Iris pigment epithelial cell (primary cell): Measurements from ENCODE around the gene BNC2.
A peak's percentile ranks its signal among the peaks of the same experiment; 100 is the strongest.

ENCODE experiments used
- DNase-seq: peaks from one replicate; pipeline ENCODE4 v3.0.0-alpha.2; 2011; ENCODE audit warnings: low read depth

Gene BNC2

DNA sequence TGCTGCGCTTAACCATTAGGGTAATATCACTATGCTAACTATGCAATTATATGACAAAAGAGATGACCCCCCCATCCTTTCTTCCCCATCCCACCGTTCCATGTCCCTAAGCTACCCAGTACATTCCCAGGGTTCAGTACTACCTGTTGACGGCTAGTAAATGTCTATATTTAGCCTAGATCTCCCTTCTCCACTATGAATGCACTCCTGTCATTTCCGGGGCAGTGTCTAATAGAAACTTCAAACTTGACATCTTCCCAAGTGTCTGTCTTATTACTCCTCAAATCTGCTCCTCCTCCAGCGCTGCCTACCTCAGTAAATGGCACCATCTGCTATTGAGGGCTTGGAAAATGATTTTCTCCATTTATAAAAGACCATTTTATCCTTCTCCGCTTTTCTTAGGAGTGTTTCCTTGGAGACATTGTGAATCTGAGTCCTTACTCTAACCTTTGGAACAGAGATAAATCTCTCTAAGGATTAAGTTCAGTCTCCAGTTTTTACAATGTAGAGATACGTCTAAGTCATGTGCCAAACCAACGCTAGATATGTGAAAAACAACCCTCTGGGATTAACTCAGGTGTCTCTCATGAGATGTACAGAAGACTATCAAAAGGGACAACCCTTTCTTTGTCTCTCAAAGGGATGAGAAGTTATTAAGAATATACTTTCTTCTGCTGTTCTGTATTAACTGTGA, 114.9 kb downstream of the BNC2 start:
- DNase-seq, result no peak

DNA sequence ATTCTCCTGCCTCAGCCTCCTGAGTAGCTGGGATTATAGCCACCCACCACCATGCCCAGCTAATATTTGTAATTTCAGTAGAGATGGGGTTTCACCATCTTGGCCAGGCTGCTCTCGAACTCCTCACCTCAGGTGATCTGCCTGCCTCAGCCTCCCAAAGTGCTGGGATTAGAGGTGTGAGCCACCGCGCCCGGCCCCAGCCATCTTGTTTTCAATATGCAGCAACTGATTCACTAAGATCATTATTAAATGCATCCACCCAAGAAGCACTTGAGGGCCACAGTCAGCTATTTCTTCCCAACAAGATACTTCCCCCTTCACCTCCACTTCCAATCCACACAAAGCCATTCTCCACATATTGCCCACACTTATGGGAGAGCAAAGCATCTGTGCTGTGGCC, 115.8 kb downstream of the BNC2 start:
- DNase-seq, result no peak

DNA sequence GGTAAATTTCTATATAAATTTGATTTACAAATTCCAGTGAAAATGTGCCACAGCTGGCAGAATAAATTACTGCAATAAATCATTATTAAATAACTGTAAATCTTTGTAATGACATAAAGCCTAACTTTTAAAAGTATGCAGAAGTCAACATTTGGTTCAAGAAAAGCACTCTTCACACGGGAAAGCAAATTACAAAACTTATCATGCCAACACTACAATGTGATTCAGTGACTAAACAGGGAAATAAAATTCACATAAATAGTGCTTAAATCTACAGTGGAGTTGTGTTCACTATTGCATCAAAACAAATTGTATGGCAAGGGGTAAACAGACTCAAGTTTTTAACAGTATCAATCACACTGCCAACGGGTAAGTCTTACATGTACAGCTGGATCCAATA, 117.2 kb downstream of the BNC2 start:
- no peak for DNase-seq

DNA sequence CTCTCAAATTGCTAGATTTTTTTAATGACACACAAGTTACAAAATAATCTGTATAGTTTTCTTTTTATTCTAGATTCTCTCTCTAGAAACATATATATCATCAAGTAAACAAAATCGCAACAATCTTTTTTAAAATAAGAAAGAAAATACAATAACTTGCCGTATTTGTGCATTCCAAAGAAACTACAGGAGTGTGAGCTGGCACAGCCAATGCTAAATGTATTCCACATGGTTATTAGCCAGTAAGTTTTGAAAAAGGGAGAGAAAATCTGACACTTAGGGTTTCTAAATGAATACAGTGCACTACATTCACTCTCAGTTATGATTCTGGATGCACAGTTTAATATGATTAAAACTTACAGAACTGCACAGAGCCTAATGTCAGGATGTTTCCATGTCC, 117.9 kb downstream of the BNC2 start:
- no peak for DNase-seq

DNA sequence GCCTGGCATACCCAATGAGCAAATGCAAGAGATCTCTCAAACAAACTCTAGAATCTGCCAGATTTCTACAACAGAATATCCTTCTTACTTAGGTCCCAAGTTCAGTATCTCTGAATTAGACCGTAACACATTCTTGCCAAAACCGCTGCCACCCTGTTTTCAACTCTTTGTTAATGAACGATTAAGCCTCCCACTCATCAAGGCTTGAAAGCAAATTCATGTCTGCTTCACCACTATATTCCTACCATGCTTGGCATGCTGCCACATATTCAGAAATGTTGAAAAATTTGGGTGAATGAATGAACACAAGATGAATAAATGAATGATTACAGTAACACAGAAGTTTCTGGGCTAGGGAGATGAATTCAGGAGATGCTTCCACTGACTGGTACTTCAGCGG, 119.9 kb downstream of the BNC2 start:
- no peak for DNase-seq

DNA sequence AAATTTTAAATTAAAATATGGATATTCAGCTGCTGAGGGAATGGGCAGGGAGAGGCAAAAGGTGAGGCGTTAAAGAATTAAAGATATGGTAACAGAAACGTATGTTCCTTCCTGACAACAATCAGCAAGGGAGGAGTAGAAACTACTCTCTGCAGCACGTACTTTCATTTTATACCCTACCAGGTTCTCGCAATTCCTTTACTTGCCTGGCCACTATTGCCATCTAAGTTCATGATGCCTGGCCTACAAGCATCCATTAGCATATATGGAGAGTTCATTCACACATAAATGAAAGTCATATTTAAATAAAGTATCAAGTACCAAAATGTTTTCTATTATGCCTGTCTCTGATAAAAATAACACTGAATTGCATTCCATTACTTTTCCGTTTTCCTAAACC, 125.1 kb downstream of the BNC2 start:
- no peak for DNase-seq

DNA sequence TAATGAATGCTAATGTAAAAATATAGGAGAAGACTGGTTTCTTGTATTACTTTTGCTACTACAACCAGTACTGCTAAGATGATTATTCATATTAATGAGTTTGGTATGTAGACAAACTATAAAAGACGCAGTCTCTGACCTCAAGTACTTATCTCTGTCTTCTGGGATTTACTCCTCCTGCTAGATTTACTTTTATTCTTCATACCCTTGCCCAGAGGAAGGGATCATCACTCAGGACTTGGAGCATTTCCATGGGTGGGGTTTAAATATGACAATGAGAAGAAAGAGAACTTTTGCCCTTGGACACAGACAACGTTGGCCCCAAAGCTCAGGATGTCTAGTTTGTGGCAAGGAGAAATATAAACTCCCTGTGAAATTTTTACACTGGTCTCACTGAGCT, 126.1 kb downstream of the BNC2 start:
- DNase-seq, result peak; percentile 64

DNA sequence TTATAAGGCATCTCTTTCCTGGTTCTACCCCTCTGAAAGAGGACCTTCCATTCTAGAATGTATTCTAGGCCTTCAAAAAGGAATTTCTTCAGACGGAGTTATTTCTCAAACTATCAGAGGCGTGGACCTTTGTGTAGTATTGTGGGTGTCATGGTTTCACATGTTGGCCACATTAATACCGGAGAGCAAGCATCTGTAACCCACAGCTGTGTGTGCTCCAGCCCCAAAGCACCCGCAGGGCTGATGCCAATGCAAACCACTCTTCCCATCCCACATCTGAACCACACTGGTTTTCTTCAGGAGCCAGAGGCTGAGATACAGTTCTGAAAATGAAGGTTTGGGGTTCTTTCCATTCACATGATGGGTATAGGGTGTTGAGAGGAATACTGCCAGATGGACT, 127.1 kb downstream of the BNC2 start:
- DNase-seq, result no peak

DNA sequence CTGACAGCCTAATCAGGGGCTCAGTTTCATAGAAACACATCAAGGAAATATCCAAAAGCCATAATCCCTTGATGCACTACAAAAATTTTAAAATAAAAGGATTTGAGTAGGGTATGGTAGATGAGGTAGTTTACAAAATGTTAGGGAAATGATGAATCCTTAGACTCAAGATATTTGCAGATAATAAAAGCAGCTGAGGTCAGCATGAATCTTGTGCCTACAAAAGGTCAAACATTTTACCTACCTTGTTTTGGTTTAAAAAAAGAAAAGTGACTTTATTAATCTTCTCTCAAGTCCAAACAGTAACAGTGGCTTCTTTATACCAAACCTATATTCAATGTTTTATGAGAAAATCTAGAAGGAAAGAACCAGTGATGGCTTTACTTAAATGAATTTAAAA, 135.5 kb downstream of the BNC2 start:
- DNase-seq, result no peak

DNA sequence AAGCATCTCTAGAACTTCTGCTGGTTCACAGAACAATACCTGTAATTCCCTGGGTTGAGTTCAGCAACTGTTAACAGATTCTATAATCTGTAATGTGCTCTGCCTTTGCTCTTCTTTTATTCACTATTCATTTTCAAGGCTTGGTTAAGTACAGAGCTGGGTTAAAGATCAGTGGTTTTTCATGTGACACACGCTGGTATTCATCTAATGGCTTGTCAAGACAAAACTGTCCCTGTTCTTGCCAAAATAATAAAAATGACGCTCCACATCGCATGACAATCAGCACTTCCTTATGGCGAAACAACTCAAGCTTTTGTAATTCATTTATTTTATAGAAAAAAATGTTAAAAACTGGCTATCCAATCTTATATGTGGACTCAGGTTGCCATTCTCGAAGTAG, 137.9 kb downstream of the BNC2 start:
- DNase-seq, result no peak

DNA sequence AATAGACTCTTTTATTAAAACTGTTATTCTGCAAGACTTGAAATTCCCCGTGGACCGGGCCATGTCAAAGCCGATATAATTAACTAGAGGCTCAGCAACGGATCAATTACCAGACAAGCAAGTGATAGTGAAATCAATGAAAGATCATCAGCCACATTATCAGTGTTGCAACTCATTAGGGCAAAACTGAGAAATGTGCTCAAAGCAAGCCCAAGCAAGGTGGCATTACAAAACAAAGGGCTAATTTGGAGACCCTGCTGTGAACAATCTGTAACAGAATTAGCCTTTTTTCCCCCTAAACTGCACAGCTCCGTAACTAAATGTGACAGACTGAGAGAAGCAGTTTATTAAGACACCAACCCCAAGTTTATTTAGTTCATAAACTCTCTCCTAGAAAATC, 140.3 kb downstream of the BNC2 start:
- no peak for DNase-seq

DNA sequence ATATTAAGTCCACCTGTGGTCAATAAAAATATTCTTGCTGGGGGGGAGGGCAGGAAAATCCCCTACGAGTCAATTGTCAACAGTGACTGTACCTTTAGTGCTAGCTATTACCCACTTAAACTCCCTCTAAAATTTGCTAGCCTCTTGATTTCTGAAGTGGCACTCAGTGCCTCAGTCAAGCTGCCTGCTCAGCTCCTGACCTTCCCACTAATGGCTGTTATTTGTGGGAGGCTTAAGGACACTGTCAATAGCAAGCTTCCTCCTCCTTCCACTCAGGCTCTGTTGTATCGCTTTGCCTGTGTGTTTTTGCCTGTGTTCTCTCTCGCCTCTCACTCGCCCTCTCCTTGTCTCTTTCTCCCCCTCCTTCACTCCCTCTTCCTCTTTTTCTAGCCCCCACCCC, 140.8 kb downstream of the BNC2 start:
- no peak for DNase-seq

DNA sequence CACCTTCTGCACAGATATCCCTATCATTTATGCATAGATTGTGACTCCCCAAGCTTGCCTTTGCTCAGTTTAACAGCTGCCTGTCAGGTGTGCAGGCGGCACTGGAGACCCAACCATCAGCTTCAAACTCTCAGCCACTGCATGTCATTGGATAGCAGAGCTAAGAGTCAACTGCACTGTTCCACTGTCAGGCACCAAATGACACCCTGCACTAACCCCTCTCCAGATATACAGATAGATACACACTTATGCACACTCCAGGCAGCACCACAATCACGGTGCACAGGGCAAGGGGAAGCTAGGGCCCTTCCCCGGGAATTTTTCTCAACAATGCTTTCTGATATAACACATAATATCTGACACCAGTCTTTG, 142.3 kb downstream of the BNC2 start:
- DNase-seq, result no peak

DNA sequence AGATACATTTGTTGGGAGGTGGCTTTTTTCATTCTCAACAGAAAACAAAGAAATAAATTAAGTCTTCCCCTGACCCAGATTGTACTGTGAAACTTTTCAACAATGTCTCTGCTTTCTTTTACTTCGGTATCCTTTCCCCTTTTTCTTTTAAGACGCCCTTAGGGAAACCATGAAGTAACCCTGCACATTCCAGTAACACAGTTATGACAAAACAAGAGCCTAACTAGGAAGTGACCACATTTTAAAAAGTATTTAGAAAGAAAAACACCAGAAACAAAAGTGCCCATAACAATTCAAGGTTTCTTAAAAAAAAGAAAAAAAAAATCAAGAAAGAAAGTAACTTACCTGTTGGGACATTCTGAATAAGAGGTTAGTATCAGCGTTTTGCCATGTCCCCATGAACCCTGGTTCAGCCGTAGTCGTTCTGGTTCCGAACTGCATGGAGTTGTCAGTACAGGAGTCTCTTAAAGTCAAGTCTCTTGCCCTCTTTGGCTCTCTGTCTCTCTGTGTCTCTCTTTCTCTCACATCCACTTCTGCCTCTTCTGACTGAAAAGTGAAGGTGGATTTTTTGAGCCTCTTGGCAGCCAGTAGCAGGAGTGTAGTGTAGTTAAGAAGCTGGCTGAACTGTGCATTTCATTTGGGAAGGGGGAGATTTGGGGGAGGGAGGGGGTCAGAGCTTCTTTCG, 142.9 kb downstream of the BNC2 start:
- peak; percentile 52 for DNase-seq

DNA sequence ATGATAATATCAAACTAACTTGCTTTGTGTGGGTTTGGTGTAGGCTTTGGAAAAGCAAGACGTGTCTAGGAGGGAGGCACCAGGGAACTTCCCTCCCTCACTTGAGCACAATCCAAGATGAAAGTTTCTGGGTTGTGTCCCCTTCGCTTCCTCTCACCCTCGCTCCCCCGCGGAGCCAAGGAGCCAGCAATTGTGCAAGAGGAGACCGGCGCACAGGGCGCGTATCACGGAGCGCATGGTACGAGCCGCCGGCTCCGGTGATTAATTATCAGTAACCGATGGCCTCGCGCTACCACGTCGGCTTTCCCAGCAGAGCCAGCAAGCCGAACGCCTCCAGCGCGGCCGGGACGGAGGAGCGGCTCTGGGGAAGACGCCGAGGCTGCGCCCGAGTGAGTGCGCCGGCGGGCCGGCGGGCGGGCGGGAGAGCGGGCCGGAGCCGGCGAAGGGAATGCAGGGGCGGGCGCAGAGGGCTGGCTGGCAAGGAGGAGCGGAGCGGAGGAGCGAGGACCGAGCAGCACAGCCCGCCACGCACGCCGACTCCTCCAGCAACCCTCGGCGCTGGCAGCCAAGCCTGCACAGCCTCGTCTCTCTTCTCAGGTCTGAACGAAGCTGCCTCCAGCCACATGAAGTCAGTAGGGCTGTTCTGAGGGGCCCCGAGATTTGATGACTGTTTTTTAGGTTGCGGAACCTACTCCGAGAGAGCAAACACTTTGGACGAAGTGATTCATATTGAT, 143.6 kb downstream of the BNC2 start:
- DNase-seq, result peak; percentile 93

DNA sequence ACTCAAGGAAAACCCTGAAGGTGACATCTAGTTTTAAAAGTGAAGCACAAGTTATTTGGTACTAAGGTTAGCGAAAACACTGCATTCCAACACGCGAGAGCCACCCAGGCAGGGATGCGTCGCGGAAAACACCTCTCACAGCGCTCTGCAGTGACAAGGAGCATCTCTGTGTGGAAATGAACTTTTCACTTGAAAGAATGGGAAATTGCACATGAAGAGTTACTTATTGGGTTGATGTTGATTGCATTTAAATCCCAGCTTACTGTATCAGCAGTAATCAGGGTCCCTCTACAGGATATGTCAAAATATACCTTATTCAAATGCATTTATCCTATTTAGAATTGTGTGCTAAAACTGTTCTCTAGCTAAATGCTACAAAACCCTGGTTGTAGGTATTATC, 144.4 kb downstream of the BNC2 start:
- DNase-seq, result peak; percentile 53

DNA sequence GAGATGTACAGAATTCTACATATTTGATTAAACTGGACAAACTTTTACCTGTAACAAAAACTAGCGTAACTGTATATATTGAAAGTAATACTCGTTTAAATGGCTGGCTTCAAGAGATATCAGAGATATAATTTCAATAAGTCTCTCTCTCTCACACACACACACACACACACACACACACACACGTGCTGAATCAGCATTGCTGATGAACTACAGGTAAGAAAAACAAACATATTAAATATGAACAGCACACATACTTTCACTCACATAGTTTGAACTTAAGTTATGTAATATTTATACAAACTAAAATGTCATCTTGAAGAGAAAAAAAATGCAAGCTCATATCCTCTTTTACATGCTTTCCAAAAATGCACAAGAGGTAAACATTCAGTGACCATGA, 145.4 kb downstream of the BNC2 start:
- no peak for DNase-seq

DNA sequence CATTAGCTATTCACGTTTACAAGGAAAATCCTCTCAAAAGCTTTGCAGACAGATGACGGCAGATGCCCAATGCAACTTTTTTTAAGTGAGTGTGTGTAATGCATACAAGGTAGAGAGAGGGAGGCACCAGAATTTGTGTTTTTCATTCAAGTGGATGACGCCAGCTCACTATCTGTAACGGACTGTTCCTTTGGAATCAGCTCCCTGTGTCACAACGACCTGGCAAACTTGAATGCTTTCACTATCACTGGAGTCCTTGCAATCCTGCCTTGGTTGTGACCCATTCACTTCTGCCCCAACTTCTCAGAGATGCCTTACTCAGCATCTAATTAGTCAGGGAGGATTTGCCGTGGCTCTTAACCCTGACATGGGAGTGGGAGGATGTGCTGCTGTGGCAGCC, 148.5 kb downstream of the BNC2 start:
- DNase-seq, result peak; percentile 82

DNA sequence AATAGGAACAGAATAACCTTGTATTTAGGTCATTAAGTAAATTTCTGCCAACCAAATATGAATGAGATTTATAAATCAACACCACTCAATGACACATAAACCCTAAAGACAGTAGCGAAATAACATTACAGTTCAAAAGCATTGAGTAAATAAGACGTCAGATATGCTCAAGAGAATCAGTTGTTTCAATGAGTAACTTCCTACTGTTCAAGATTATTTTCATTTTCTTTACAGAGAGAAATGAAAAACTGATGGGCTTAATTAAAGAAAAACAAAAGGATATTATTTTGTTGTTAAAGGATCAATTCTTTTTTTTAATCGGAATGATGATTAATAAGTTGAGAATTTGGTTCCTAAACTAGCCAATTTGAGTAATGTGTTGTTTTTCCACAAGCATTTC, 150.1 kb downstream of the BNC2 start:
- peak; percentile 57 for DNase-seq

DNA sequence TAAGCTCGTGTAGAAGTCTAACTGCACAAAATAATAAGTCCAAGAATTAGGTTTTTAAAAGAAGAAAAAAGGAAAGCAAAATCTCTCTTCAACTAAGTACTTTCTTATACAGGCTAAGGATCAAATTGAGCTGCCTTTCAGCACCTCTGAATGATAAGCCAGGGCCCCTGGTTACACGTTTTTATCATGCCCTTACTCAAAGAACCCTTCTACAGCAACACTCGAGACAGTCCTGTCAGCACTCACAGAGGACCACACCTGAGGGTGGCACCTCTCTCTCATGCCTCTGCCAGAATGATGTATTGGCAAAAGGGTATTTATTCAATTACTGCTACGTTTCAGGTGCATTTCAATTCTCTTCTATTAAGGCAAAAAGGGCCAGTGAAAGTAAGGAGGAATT, 150.5 kb downstream of the BNC2 start:
- DNase-seq, result no peak

DNA sequence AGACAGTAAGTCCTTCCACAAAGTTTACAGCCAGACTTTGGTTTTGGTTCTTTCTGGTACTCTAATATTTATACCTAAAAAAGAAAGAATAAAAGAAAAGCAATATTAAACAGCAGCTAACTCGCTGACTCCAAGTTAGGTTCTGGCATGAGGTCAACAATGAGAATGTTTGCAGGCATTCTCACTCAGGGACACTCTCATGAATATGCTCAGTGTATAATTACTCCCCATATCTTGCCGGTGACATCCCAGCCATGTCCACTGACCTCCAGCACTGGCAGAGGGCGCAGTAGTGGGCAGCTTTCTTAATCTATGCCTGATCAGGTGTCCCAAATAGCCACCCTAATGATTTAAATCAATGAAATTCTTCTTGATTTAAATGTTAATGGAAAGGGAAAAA, 151.5 kb downstream of the BNC2 start:
- DNase-seq, result peak; percentile 52

DNA sequence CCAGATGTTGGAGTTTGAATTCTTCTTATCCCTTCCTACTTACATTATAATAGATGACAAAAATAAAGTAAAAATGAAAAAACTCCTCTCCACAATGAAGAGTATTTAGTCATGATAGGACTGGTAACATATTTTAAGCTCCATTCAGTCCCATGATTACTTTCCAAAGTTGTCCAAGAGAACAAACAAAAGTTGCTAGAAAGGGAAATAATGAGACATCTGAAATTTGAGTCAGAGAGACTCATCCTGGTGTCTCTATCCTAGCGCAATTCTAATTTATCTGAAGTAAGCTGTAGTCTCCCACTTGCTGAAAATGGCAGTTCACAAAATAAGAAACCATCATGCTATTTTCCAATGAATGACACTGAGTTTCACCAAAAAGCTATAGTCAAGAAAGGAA, 152.2 kb downstream of the BNC2 start:
- peak; percentile 48 for DNase-seq

DNA sequence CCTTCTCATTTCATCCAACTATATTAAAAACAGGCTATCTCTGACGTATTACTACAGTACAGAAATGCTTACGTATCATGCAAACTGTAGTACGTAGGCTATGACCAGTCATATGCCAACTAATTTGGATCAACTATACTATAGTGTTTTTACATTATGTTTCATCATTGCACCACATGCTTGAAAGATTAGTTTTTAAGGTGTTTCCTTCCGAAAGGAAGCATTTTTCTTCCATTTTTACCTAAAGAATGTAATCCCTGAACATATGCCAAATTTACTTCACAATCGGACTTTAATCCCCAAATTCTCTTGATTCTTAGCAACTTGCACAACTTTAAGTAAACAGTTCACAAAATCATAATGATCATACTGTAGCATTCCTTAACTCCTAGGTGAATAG, 153.9 kb downstream of the BNC2 start:
- DNase-seq, result peak; percentile 57

DNA sequence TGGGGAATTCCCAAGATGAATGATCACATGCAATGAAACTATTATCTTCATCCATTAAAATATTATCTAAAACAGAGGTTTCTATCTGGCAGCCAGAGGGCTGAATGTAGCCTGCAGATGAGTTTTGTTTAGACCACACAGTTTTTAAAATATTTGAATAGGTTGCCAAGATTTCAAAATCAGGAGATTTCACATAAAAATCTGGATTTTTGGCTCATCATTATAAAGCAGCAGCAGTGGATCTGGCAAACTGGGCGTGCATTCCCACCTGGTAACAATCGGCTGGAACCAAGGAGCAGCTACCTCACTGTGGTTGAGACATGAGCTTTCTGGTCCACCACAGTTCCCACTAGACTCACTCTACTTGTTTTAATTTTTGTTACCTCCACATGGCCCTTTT, 155.1 kb downstream of the BNC2 start:
- DNase-seq, result peak; percentile 52
